Measurements from ENCODE around the gene ZNF516.

The ZNF516 gene

DNA sequence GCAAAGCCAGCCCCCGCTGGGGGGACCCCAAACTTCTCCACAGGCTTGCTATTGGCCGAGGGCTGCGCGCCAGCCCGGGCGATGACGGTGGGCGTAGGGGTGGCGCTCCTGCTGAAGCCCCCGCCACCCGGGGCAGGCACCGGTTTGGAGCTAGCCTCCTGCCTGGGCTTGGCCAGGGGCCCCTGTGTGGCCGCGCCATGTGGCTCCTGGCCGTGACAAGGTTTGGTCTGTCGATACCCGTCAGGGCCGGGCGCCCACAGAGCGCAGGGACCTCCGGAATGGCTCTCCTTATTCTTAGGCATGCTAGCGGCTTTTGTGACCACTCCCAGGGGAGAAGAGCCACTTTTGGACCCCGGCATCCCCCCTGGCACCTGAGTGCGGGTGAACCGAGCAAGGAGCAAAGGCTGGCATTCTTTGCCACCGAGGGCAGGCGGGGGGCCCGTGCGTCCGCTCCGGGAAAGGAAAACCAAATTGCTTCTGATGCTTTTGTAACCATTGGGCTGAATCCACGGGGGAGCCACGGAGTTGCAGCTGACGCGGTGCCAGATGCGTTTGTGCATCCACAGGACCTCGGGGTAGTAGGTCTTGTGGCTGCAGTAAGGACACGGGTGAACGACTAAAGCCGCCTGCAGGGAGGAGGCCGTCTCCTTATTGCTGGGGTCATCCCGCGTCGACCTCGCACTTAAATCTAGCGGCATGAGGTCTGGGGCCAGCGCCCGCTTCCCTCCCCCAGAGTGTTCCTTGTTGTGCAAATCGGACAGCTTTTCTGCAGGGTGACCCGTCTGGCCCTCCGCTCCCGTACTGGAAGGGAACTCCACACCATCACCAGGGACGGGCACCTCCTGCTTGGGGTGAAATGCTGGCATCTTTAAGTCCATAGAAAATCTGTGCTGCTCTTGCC lies 115.6 kb downstream of the ZNF516 start:
- no peak for DNase-seq

DNA sequence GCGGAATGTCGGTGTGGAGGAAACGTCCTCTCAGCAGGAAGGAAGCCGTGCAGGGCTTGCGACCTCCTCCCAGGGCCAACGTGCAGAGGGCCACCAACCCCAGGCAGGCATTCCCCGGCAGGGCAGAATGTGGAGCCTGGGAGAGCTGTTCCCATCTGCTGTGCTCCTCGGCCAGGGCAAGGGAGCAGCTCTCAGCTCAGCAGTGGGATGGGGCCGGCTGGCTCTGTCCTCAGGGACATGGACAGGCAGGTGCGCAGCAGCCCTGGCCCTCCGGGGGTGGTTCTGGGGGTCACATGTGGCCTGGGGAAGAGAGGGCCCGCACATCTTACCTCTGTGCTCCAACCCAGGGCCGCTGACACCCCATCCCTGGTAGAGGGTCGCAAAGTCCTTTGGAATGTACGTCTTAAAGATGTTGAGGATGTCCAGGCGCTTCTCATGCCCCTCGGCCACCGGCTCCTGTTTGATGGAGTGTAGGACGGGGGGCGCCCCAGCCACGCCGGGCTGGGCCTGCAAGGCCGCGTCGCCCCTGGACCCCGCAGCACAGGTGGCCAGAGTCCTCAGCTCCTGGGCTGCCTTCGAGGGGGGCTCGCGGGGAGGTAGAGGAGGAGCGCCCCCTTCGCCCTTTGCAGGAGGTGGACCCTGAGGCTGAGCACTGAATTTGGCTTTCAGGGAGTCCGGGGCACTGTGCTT lies 116.4 kb downstream of the ZNF516 start:
- no peak for DNase-seq

DNA sequence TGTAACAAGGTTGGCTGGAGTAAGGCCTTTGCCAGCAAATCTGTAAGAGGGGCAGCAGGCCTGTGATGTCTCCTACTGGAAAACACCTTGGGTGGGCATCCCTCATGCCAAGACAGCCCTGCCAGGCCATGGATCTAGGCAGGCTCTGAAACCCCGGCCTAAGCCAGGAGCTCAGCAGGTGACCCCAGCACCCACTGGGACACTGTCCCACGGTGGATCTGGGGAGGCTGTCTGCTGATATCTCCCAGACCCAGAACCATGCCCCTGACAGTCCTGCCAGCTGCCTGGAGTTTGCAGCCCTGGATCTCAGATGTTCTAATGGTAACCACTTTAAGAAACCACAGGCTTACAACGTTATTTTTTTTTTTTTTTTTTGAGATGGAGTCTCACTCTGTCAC lies 117.7 kb downstream of the ZNF516 start:
- no peak for DNase-seq

DNA sequence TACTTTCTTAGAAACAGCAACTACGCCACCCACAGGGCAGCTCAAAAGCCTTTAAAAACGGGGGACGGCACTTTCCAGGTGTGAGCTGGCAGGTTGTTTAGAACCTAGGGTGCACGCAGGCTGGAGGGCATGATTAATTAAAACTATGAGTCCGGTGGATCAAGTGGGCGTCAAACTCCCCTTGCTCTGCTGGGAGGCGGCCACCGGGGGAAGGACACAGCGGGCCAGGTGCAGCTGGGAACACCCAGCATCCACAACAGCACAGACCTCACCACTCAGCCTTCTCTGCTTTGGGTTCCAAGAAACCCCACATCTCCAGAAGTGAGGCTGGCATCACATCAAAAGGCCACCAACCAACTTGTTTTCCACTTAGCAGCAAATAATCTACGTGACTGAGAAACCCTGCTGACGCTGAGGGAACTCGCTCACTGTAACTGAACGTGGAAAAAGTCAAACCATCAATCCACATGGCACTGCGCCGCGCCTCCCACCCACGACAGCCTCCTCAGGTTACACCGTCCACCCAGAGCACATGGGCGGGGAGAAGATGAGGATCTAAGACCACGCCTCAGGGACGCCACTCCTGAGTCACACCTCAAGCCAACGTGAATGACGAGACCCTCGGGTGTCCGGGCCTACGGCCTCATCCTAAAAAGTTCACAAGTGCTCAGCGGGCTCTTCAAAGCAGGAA lies 118.2 kb downstream of the ZNF516 start:
- peak; percentile 18 to 33 for DNase-seq

DNA sequence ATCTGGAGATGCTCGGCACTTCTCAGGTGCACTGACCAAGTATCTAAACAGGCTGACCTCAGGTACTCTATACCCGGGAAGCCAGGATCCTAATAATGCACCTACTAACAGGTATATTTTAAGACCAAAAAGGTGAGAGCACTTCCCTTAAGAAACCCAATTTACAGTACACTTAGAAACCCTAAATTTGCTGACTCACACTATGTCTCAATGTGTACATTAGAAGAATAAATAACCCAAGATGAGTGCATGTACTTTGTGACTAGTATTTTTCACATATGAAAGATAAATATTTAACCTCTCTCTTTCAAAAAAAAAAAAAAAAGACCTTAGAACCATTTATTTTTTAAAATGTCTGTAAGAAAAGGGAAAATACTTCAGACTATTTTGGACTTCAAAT lies 118.8 kb downstream of the ZNF516 start:
- no peak for DNase-seq

DNA sequence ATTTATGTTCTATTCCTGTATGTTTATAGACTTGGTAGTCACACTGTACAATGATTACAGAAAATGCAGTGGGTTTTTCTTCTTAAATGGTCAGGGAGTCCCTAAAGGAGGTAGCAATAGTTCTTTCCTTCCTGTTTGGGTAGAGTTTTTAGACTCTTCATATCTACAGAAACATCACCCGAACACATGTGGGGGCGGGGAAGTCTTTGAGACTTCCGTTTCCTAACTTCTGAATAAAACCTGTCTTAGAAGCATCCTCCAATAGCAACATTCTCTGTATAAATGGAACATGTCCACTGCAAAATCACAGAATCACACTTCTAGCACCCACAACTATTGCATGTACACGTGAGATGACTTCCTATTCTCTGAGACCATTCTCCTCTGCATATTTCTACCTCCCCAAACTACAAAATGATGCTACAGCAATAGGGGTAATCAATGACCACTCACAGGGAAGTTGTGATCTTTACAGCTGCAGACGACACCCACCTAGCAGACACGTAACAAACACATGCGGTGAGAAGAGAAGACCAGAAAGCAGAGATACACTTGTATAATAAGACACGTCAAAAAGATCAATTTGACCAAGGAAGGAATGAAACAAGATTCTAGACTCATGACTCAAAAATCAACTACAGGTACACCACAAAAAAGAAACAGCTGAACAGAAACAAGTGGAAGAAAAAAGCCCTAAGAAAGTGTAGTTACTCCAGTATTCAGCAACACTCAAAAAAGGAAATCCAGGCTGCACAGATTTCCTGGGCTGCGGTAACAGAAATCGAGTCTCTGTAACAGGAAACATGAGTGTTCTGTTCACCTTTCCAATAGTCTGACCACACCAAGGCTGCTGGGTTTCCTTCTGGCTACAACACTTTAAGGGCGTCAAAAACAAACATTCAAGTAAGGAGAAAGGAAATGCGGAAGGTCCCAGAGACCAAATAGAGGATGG lies 120.4 kb downstream of the ZNF516 start:
- peak; percentile 33 to 34 for DNase-seq

DNA sequence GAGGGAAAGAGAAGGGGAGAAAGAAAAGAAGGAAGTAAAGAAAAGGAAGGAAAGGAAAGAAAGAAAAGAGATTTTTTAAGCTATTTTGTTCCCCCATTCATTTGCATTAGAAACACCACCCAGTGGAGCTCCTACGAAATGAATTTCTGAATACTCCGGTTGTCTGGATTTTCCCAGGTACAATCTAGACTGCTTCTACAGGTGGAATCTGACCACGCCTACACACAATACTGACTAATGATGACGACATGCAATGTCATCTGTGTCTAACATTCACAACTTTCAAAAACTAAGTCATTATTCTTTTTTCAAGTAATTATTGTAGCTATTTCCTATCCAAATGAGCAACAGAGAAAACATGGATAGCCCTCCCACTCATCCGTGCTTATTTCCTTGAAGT lies 121.7 kb downstream of the ZNF516 start:
- DNase-seq: no peak

DNA sequence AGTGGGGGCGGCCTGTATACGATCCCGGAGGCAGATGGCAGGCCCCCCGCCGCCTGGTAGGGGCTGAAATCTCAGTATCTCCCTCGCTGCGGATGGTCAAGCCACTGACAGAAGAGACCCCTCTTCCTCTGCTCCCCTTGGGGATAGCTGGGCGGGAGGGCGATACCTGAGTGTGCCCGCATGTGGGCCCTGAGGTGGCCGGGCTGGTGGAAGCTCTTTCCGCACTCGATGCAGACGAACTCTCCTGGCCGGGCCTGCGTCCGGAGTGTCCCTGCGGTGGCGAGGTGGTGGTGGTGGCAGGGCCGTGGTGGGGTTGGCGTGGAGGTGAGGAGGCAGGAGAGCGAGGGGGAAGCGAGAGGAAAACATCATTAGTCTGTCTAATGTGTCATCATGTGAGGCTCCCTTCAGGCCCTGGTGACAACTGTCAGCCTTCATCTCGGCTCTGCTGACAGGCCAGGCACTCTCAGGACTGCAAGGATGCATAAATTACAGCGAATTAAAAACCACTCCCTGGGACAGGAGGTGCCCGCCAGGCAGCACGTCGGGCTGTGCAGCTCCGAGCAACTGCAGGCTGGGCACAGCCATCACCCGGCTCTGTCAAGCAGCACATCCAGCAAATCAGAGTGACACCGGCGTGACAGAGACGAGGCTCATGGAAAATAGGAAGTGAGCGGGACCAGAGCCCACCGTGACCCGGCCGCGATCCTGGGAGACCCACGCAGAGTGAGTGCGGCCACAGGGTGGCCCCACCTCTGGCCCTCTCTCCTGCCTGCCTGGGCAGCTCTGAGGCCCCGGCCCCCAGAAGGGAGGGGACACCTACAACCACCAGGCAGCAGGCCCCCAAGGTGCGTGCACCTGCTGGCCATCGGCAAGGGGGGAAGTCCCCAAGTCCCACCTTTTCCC lies 123.5 kb downstream of the ZNF516 start:
- DNase-seq: no peak

DNA sequence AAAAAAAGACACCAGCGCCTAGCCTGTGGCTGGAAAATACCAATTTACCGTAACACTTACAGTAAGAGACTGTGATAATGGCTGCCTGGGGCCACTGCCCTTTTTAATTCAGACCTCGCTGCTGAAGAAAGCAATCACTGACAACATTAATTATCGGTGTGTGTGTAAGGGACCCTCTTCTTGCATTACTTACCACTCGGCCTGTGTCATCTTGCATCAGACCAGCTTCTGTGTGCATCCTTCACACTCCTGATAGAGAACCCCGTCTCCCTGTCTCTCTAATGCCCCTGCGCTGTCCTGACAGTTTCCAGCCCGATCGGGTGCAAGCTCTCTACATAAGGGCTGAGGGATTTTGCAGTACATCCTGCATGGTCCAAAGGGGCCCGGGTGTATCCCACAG lies 124.4 kb downstream of the ZNF516 start:
- no peak for DNase-seq

DNA sequence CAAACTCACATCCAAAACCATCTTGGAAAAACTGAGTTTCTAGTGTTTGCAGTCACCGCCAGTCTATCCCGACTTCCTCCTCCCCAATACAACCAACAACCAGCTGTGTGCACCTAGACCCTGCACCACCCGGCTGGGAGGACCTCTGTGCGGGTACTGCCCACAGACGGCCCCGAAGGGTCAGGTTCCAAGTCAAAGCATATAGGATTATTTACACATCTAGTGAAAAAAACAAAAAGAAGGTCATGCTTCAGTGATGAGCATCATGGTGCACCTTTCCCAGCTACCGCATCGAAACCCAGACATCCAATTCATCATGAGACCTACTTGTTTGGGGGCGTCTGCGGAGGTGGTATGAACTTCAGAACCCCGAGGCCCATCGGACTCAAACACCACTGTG lies 124.8 kb downstream of the ZNF516 start:
- DNase-seq: no peak

DNA sequence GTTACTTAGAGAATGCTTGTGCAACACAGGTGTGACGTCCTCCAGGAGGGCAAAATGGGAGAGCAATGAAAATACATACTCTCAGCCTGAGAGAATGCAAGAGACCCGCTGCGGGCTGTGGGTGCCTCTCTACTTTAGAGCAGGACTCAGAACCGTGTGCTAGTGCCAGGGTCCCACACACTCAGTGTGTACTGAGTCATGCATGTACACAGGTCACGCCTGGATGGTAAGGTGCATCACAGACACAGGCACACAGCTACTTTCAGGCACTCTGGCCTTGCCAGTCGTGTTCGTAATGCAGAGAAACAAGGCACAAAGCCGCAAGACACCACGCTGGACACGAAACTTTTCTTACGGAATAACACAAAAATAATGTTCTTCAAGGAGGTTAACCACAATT lies 125.3 kb downstream of the ZNF516 start:
- no peak for DNase-seq

DNA sequence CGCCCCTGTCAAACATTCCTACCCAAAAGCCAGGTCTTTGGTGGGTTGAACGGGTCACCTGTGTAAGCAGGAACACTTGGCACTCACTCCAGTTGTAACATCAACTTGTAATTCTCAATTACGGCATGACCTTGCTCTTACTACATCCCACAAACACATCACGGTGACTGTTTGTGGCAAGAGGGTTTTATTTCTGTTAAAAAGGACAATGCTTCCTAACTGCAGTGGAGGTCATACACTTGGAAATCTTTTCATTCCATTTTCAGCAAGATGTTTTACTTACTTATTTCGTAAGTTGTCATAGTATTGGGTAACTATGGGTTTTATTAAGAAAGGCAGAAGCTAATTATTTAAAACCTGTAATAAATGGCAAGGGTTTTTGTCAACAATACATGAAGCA lies 126.1 kb downstream of the ZNF516 start:
- no peak for DNase-seq

DNA sequence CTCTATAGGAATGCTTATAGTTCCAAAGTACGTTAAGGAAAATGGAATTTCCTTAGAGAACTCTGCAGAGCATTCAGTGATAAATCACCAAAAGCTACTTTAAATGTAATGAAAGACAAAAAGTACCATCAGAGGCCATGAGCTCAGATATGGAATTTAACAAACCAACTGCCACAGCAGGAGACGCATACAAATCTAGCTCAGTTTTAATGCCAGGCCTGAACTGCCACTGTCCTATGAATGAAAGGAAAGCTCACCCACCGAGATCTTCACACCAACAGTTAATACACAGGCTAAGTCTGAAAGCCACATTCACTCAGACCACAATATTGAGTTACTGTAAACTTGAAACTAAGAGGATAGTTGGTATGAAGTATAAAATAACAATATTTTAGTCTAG lies 126.8 kb downstream of the ZNF516 start:
- DNase-seq: no peak

DNA sequence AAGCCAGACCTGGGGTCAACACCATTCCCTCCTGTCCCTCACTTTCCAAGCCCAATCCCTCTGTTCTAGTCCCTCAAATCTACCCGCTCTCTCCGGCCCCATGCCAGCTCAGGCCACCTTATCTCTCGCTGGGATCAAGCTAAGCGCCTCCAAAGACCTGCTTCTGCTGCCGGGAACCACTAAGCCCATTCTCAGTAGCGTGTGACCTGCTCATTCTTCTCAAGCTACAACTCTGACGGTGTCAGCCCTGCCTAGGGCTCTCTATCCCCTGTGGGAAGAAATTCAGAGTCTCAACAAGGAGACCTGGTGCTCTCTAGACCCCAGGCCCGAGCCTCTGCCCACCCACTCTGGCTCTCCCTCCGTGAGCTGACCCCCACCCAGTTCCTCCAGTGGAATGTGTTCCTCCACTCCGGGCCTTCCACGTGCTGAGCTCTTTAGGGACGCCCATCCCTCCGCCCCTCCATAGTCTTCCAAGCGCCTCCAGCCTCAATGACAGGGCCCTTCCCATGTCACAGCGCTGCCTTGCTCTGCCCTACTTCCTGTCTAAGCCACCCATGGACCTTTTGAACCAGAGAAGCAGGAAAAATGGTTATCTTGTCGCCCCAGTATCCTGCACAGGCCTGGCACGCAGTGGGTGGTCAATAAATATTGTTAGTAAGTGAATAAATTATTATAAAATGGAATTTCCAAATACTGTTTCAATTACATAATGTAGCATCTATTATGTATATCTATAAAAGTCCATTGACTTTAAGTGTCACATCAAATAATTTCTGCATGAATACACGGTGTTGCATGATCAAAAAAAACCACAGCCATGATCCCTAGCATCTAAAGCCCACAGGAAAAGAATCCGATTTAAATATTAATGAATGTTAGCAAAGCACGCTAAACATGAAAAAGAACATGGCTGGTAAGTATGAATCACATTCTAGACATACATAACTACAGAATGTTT lies 127.6 kb downstream of the ZNF516 start:
- DNase-seq: no peak

DNA sequence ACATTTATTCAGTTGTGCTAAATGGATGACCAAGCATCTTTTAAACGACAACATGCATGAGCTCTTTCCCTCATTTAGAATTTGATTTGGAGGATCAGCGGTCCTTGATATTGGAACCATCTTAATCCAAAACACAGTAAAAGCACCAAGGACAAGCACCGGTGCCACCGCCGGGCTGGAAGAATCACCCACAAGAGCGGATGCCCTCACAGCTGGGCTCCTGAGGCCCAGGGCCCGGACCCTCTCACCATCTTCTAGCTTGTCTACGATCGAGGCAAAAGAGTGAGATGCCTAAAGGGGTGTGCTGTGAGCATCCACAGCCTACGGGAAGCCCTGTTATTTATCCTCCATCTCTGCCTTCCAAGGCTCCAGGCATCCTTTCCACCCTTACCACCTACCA lies 129.5 kb downstream of the ZNF516 start:
- no peak for DNase-seq

DNA sequence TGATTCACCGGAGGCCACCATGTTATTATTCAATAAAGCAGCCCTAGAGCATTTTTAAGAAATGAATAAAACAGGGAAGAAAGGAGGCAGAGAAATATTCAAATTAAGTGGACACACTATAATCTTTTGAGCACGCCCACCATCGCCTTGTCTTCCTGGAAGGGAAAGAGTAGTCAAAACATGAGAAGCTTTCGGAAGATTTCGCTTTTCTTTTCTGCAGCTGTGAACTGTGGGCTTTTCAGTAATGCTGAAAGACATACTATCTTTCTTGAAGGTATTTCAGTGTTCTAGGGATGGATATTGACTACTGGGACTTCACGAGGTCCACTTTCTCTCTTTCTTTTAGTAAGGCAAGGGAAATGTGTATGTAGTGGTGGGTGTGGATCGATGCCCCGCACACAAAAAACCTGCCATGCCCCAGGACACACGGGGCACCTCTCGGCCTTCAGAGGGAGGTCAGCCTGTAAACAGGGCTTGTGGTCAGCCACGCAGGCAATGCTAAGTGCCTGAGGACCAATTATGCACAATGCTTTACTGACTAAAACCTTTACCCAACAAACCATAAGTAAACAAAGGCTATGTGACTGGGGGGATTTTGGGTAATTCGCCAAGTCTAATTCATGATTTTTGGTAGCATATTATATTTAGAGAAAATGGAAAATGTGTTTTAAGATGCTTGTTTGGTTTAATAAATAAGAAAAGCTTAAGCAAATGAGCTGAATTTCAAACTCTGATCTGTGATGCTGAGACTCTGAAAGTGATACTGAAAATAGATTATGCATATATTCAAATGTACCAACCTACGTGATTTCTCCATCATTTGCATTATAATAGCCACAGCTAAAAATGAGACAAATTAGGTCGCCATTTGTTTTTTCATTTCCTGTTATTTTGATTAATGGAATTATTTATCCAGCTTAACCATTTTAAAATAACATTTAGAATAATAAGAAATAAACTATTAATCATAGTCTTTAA lies 130.5 kb downstream of the ZNF516 start:
- DNase-seq: no peak

DNA sequence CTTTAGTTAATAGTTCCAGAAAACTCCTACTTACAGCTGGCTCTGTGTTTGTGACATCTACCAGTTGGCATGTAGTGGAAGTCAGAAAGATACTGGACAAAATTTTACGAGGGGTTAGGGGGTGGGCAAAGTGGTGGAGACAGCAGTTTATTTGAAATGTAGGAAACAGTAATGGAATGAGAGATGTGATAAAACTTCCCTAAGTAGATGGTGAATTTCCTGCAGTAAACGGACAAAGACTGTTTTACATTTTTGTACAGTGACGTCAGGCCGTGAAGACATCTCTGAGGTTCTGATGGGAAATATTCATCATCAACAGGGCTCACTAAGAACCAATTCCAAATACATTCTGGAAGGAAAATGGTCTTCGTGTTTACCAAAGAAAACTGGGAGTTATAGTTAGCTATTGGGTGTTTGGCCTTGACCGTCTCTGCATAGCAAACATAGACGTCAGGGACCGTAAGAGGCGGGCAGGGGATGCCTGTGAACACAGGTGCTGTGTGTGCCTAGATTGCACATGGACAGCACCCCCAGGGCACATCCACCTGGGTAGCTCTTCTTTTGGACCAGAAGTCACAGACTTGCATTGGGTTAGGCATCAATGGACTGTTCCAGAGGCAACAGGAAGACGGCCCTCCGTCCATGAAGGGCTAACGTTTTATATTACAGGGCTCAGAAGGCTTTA lies 131.5 kb downstream of the ZNF516 start:
- DNase-seq: no peak

DNA sequence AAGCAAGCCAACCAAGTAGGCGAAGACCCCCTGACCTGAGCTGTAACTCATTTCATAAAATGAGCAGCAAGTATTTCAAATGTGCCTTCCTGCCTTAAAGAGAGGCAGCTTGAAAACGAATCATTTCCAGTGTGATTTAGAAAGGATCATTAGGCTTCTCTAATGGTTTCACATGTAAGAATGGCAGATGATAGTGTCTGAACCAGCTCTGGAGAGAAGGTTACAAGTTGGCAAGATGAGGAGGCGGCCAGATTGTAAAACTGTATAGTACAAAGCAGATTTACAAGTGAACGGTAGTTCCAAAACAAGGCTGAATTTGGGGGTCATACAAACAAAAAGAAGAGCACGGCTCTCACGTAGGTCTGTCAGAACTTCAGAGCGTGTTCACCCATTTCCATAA lies 132.4 kb downstream of the ZNF516 start:
- no peak for DNase-seq
